OCI-LY3 (cell line): ENCODE results near the gene GNAZ.

Experiments
- H2AFZ ChIP-seq: fragments of 200-600, 300-600 bp; shearing (Covaris generic); 2 replicates; pipeline ENCODE4 v1.6.0; 2014; ENCODE audit warnings: antibody characterized with exemption, low read depth, low read length
- H3K27ac ChIP-seq: fragments of 200-600, 300-600 bp; sonication (generic); 2 replicates; pipeline ENCODE4 v1.5.1; 2014; ENCODE audit warnings: mild to moderate bottlenecking, low read length, moderate library complexity, mixed read lengths
- H3K27me3 ChIP-seq: fragments of 200-600, 300-600 bp; sonication (generic); 2 replicates; pipeline ENCODE4 v1.6.1; 2014; ENCODE audit warnings: low read depth, low read length, mixed read lengths
- H3K36me3 ChIP-seq: fragments of 200-600, 300-600 bp; sonication (generic); replicated peaks from 2 replicates; pipeline ENCODE3; 2014; ENCODE audit warnings: low read depth, low read length, mixed read lengths
- H3K4me1 ChIP-seq: fragments of 300-600, 200-600 bp; sonication (generic); 2 replicates; pipeline ENCODE4 v1.6.1; 2014; ENCODE audit warnings: low read length, mixed read lengths
- H3K4me2 ChIP-seq: fragments of 200-600, 300-600 bp; sonication (generic); 2 replicates; pipeline ENCODE4 v1.6.1; 2014; ENCODE audit warnings: low read length, mixed read lengths
- H3K4me3 ChIP-seq: fragments of 300-600, 200-600 bp; sonication (generic); 2 replicates; pipeline ENCODE4 v1.5.1; 2014; ENCODE audit warnings: antibody characterized with exemption, mild to moderate bottlenecking, low read length, moderate library complexity
- H3K79me2 ChIP-seq: fragments of 300-600, 200-600 bp; shearing (Covaris generic); 2 replicates; pipeline ENCODE4 v1.6.1; 2014; ENCODE audit warnings: mild to moderate bottlenecking, low read length, mixed read lengths
- H3K9ac ChIP-seq: fragments of 300-600, 200-600 bp; shearing (Covaris generic); 2 replicates; pipeline ENCODE4 v1.6.0; 2014; ENCODE audit warnings: mild to moderate bottlenecking, low read length, moderate library complexity
- H3K9me3 ChIP-seq: fragments of 200-600, 300-600 bp; shearing (Covaris generic); 2 replicates; pipeline ENCODE4 v1.6.1; 2014; ENCODE audit warnings: low read length, mixed read lengths; ENCODE audit not compliant: insufficient read depth
- H4K20me1 ChIP-seq: fragments of 200-600, 300-600 bp; sonication (generic); 2 replicates; pipeline ENCODE4 v1.6.1; 2016; ENCODE audit warnings: low read length, mixed read lengths; ENCODE audit not compliant: insufficient read depth
- CTCF ChIP-seq: fragments of 200-600, 300-600 bp; sonication (generic); IDR thresholded peaks from 2 replicates; pipeline ENCODE4 v1.5.1; 2014; ENCODE audit warnings: antibody characterized with exemption, low read length, low read depth
- EZH2phosphoT487 ChIP-seq: fragments of 200-600 bp; shearing (Covaris generic); IDR thresholded peaks from 2 replicates; pipeline ENCODE4 v1.6.1; 2018; ENCODE audit warnings: antibody characterized with exemption, mixed run types, low read depth

GNAZ gene

GRCh38 chr22:23120415-23120899 is 50.1 kb downstream of the GNAZ start:
- H2AFZ ChIP-seq = no peak overlapping the region
- H3K27ac ChIP-seq = no peak overlapping the region
- no peak overlapping the region for H3K4me3 ChIP-seq
- TF ChIP-seq EZH2phosphoT487 (no peak), CTCF (no peak)
- H3K79me2 ChIP-seq = no peaks in the 10 kb centered on the region
- H3K27me3 ChIP-seq = no peaks in the 10 kb centered on the region
- no peak overlapping the region for H3K9ac ChIP-seq
- 0 out of 2 replicates have a peak, but pooled peaks cover 12% of the 10 kb centered on the region for H4K20me1 ChIP-seq
- peaks cover 10% of the 10 kb centered on the region for H3K36me3 ChIP-seq
- H3K4me1 ChIP-seq = peaks cover 15% of the 10 kb centered on the region
- no peak overlapping the region for H3K4me2 ChIP-seq
- H3K9me3 ChIP-seq = no peaks in the 10 kb centered on the region

- H3K9me3 ChIP-seq = no peaks in the 10 kb centered on the region
- 0 out of 2 replicates have a peak, but pooled peaks cover 9% of the 10 kb centered on the region for H4K20me1 ChIP-seq
- H3K27me3 ChIP-seq = no peaks in the 10 kb centered on the region
- H3K9ac ChIP-seq = no peak overlapping the region
- no peaks in the 10 kb centered on the region for H3K79me2 ChIP-seq
- no peak overlapping the region for H2AFZ ChIP-seq
- TF ChIP-seq EZH2phosphoT487 (no peak), CTCF (no peak)
- H3K4me3 ChIP-seq = no peak overlapping the region
- no peak overlapping the region for H3K4me2 ChIP-seq
- no peak overlapping the region for H3K27ac ChIP-seq
- peaks cover 10% of the 10 kb centered on the region for H3K36me3 ChIP-seq
- peaks cover 15% of the 10 kb centered on the region for H3K4me1 ChIP-seq
These were observed 50.7 kb downstream of the GNAZ start for GRCh38 chr22:23121000-23121421.

GRCh38 chr22:23121424-23121823 is 51.1 kb downstream of the GNAZ start:
- Histone ChIP-seq H3K79me2 (no peaks in the 10 kb centered on the region), H3K4me1 (peaks cover 15% of the 10 kb centered on the region), H3K4me2 (no peak overlapping the region), H3K4me3 (no peak overlapping the region), H3K36me3 (peaks cover 10% of the 10 kb centered on the region), H3K27me3 (no peaks in the 10 kb centered on the region), H3K9ac (no peak overlapping the region), H4K20me1 (0 out of 2 replicates have a peak, but pooled peaks cover 9% of the 10 kb centered on the region), H2AFZ (no peak overlapping the region), H3K9me3 (no peaks in the 10 kb centered on the region), H3K27ac (no peak overlapping the region)
- TF ChIP-seq CTCF (no peak), EZH2phosphoT487 (no peak)

GRCh38 chr22:23122216-23122957 is 52.1 kb downstream of the GNAZ start:
- Histone ChIP-seq H3K9me3 (no peaks in the 10 kb centered on the region), H3K4me3 (no peak overlapping the region), H2AFZ (no peak overlapping the region), H3K36me3 (peaks cover 10% of the 10 kb centered on the region), H3K79me2 (no peaks in the 10 kb centered on the region), H3K4me1 (peaks cover 15% of the 10 kb centered on the region), H4K20me1 (0 out of 2 replicates have a peak, but pooled peaks cover 6% of the 10 kb centered on the region), H3K4me2 (no peak overlapping the region), H3K27me3 (no peaks in the 10 kb centered on the region), H3K27ac (no peak overlapping the region), H3K9ac (no peak overlapping the region)
- TF ChIP-seq CTCF (no peak), EZH2phosphoT487 (no peak)
